ENCODE results near the gene OR9Q1. TPM values are rescaled to one million over a fixed set of nuclear protein-coding genes. Genes with fewer than 3 reads are reported as not detected.

The OR9Q1 gene
- total RNA-seq, 4 donors from 2014 or later, result 0.29 TPM; not detected in 3

GRCh38 chr11:58222721-58223120 lies 199.0 kb downstream of the OR9Q1 start:
- Histone ChIP-seq H3K36me3 (no peaks in the 10 kb centered on the region), H3K4me3 (no peak overlapping the region), H3K27me3 (no peaks in the 10 kb centered on the region), H3K27ac (no peak overlapping the region), H3K4me1 (no peaks in the 10 kb centered on the region), H3K9me3 (no peaks in the 10 kb centered on the region)
- no peak for DNase-seq (ENCODE audit: low spot score in 2 of 2)
- no peak for TF ChIP-seq CTCF (IDR thresholded peaks at IDR 0.05)
- WGBS, result 41% methylated on average over 7 of the region's 7 CpGs

- Histone ChIP-seq H3K4me3 (no peak overlapping the region), H3K9me3 (no peaks in the 10 kb centered on the region), H3K36me3 (no peaks in the 10 kb centered on the region), H3K4me1 (no peaks in the 10 kb centered on the region), H3K27ac (no peak overlapping the region), H3K27me3 (no peaks in the 10 kb centered on the region)
- DNase-seq (ENCODE audit: low spot score in 2 of 2), result no peak
- TF ChIP-seq EP300 (IDR thresholded peaks at IDR 0.05), result no peak
- no peak for TF ChIP-seq CTCF (IDR thresholded peaks at IDR 0.05)
- TF ChIP-seq POLR2AphosphoS5 (IDR thresholded peaks at IDR 0.05), result no peak
- no peak for TF ChIP-seq POLR2A (IDR thresholded peaks at IDR 0.05)
- WGBS, result 94% methylated on average over 32 of the region's 32 CpGs
Measured at GRCh38 chr11:58227956-58228615, 204.4 kb downstream of the OR9Q1 start.

Other genes with a start within 250 kb of the OR9Q1 start
- 1 to 10 TPM in 1 of 4 donors, not detected in 3; 1.1 TPM for gene OR6Q1, start 7.1 kb downstream of the OR9Q1 start, total RNA-seq
- not detected for gene OR9I1, start 101.6 kb downstream of the OR9Q1 start, total RNA-seq
- gene OR9Q2, start 165.2 kb downstream of the OR9Q1 start, total RNA-seq, result under 1 TPM in 1 of 4 donors, not detected in 3; 0.16 TPM
- gene OR1S2, start 180.3 kb downstream of the OR9Q1 start, total RNA-seq, result not detected
- not detected for gene OR1S1, start 188.8 kb downstream of the OR9Q1 start, total RNA-seq
- gene OR10Q1, start 205.0 kb downstream of the OR9Q1 start, total RNA-seq, result not detected
- gene OR10W1, start 244.4 kb downstream of the OR9Q1 start, total RNA-seq, result not detected